Fibroblast of villous mesenchyme (primary cell): ENCODE measurements around the gene TNIK. TPM values are rescaled to one million over a fixed set of nuclear protein-coding genes. Genes with fewer than 3 reads are reported as not detected.
"Not testable (repeated sequence)": the region's sequence is repeated elsewhere in the genome, so short reads cannot be mapped to it uniquely, and the experiment has no call there.

Experiments used
- DNase-seq: peaks from one replicate; pipeline ENCODE4 v3.0.0-alpha.2; 2010; ENCODE audit warnings: low read depth
- H3K4me3 ChIP-seq: 2 replicates; pipeline ENCODE4 v1.5.1; 2011; ENCODE audit warnings: low read depth, mild to moderate bottlenecking, low read length
- total RNA-seq: library from RNA; depleted of rRNA; stranded (reverse); fragments of >200 nt; gene quantifications from 2 replicates; pipeline ENCODE4 v1.2.3, GENCODE V29; 2012
- TF ChIP-seq, protein P1 (sequence below): IDR thresholded peaks from 2 replicates; pipeline ENCODE4 v1.5.1; 2012; ENCODE audit warnings: low read depth, mild to moderate bottlenecking, low read length; ENCODE audit not compliant: insufficient read depth

TNIK gene
- total RNA-seq, 1 donor = 5.2 TPM

DNA sequence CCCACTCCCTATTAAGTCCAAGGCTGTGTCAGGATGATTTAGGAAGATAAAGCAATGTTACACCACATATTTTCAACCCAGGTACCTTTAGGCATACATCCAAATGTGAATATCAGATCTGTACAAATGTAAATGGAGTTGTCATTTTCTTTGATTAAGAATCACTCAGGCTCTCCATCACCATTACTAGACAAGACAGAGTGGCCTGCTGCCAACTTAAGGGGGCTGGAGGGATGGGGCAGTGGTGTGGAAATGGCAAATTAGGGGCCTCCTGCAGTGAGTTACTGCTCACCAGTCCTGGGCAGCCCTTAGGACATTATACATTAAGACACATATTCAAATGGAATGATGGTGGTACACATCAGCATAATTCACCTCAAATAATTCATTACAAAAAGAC is 211.0 kb downstream of the TNIK start:
- TF ChIP-seq, protein P1, sequence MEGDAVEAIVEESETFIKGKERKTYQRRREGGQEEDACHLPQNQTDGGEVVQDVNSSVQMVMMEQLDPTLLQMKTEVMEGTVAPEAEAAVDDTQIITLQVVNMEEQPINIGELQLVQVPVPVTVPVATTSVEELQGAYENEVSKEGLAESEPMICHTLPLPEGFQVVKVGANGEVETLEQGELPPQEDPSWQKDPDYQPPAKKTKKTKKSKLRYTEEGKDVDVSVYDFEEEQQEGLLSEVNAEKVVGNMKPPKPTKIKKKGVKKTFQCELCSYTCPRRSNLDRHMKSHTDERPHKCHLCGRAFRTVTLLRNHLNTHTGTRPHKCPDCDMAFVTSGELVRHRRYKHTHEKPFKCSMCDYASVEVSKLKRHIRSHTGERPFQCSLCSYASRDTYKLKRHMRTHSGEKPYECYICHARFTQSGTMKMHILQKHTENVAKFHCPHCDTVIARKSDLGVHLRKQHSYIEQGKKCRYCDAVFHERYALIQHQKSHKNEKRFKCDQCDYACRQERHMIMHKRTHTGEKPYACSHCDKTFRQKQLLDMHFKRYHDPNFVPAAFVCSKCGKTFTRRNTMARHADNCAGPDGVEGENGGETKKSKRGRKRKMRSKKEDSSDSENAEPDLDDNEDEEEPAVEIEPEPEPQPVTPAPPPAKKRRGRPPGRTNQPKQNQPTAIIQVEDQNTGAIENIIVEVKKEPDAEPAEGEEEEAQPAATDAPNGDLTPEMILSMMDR = no peak

DNA sequence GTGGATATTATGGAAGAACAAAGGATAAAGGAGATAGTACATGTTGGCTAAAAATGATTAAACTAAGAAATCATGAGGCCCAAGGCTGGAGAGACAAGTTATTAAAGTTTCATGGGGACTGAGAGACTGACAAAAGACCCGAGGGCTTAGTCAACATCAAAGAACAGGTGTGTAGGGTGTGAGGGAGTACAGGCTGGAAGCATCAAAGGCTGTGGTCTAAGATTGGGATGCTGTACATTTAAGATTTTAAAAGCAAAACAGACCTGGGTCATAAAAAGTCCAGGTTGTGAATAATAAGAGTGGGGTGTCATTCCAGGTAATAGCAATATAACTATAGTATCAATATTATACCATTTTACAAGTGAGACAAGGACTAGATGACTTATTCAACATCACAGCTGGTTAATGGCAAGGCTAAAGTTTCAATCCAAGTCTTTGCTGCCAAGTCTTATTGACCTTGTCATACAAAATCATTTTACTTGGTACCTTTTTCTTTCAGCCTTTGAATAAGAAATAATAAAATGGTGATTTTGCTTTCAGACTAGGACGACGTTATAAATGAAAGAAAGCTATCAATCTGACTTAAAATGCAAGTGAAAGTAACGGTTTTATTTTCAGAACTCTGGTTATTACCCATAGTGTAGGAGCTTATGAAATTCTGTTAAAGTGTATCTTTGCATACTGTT is 211.6 kb downstream of the TNIK start:
- TF ChIP-seq, protein P1 = no peak
- no peak for DNase-seq
- no peak overlapping the region for H3K4me3 ChIP-seq

More for the DNA sequence above, 211.0 kb downstream of the TNIK start:
- H3K4me3 ChIP-seq = no peak overlapping the region
- no peak for DNase-seq

DNA sequence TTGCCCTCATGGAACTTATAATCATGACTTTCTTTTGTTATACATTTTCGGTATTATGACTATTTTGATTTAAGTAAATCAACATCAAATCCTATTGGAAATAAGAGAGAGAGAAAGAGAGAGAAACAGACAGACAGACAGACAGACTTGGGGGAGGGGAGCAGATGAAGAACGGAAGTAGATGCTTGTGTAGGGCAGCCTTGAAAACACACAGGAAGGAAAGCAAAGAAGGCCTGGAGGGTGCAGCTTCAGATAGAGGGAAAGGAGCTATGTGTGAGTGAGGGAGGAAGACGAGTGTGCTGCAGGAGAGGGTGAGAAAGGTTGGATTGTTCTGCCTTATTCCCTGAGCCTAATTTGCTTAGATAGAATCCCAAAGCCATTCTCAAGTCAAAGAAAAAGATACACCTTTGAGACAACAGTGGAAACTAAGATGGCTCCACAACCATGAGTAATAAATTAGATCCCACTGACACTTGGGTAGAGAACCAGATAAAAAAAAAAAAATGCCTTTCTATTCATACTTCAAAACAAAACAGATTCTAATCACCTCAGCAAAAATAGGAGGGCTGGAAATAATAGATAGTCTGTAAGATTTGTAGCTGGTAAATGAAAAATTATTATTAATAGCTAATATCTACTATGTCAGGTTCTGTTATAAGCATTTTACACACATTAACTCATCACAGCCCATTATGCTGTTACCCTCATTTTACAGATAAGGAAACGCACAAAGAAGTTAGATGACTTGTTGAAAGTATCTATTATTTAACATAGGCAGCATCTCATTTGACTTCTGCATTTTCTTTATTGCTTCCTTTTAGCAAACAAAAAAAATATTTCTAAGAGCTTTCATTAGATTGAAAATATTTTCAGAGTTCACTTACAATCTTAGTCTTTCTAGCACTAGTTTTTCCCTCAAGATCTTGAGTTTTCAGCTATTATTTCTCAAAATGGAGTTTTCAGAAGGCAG is 214.1 kb downstream of the TNIK start:
- TF ChIP-seq, protein P1 = no peak
- DNase-seq = no peak

DNA sequence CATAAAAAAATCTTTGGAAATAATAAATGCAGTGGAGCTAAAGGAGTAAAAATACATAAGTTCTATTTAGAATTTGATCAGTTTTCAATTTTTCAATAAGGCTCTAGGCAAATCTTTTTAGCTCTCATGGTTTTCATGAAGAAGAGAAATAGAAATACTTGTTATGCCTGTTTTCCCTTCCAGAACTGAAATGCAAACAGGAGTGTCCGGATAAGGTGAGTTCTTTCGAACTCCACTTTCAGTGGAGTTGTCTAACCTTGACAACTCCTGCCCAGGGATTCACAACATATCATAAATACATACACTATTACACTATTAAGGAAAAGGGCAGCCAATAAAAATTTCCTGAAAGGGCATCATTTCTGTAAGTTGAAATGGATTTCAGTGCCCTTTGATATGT is 217.3 kb downstream of the TNIK start:
- DNase-seq = no peak
- H3K4me3 ChIP-seq = no peak overlapping the region
- TF ChIP-seq, protein P1 = no peak

More for the DNA sequence above, 214.1 kb downstream of the TNIK start:
- H3K4me3 ChIP-seq = no peak overlapping the region

DNA sequence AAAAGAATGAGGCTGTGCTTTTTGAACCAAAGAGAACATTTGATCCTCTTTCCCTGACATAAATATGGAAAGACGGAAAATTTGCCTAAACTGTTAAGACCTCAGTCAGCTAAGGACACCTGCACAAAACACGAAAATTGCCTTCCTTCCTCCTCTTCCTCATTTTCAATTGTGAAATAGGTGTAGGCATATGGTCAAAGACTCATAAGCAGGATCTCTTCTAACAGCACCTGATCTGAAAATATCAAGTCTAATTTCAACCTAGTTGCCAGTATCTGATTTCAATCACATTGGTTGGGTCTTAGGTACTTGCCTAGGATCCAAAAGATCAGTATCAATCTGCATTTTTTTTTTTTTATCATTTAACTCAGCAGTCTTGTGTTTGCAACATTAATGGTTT is 218.0 kb downstream of the TNIK start:
- no peak overlapping the region for H3K4me3 ChIP-seq
- no peak for DNase-seq
- TF ChIP-seq, protein P1 = no peak

DNA sequence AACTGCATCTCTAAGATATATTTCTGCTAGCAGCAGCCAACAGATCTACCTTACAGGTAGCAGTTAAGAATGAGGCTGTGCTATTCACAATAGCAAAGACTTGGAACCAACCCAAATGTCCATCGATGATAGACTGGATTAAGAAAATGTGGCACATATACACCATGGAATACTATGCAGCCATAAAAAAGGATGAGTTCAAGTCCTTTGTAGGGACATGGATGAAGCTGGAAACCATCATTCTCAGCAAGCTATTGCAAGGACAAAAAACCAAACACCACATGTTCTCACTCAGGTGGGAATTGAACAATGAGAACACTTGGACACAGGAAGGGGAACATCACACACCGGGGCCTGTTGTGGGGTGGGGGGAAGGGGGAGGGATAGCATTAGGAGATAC is 218.6 kb downstream of the TNIK start:
- not testable (repeated sequence) for H3K4me3 ChIP-seq, DNase-seq

DNA sequence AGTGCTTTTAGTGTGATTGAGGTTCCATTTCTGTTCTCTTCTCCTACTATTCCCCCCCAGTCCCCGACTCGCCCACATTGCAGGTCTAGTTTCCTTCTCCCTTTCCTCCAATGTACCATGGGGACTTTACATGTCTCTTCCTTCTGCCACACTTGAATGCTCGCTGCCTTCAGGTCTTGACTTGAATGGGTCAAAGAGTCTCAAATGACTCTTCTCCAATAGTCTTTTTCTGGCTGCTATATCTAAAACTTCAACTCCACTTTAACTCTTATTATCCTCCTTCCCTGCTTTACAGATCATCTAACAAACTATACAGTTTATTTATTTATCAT is 219.7 kb downstream of the TNIK start:
- no peak for DNase-seq
- H3K4me3 ChIP-seq = no peak overlapping the region
- TF ChIP-seq, protein P1 = no peak
